H1 (cell line): ENCODE data around the gene POLDIP3. TPM values are rescaled to one million over a fixed set of nuclear protein-coding genes. Genes with fewer than 3 reads are reported as not detected.

Experiments used
- BRCA1 ChIP-seq: IDR thresholded peaks from 2 replicates; pipeline ENCODE4 v1.6.1; 2012; ENCODE audit warnings: low read depth, low read length, improper control_type of control experiment
- CHD7 ChIP-seq: fragments of 300-600 bp; sonication (generic); IDR thresholded peaks from 2 replicates; pipeline ENCODE4 v1.7.1; 2012; ENCODE audit warnings: low read length, moderate library complexity, mild to moderate bottlenecking, inconsistent platforms; ENCODE audit not compliant: insufficient replicate concordance
- GABPA ChIP-seq: IDR thresholded peaks from 2 replicates; pipeline ENCODE4 v1.6.1; 2011; ENCODE audit warnings: mild to moderate bottlenecking, low read length, moderate library complexity, borderline replicate concordance; ENCODE audit not compliant: insufficient read depth
- HDAC2 ChIP-seq, 2 experiments: fragments of 300-600 bp in 1 of 2; sonication (generic) in 1 of 2; IDR thresholded peaks; 2 replicates each; pipeline ENCODE4 v1.6.1; 2011 to 2012; ENCODE audit warnings: low read depth in 2 of 2, low read length in 2 of 2, mild to moderate bottlenecking in 2 of 2, moderate library complexity in 2 of 2, borderline replicate concordance in 1 of 2, inconsistent platforms in 1 of 2
- ZNF274 ChIP-seq: IDR thresholded peaks from 2 replicates; pipeline ENCODE4 v1.7.0; 2012; ENCODE audit warnings: low read length, borderline replicate concordance; ENCODE audit errors: extremely low read depth
- polyA plus RNA-seq, 7 experiments: library from polyadenylated mRNA; depleted of rRNA in 3 of 7; stranded (reverse) in 5 of 7; unstranded in 2 of 7; fragments of >200 nt in 5 of 7; fragments of 200-250 nt in 2 of 7; gene quantifications; 1 replicate in 5 of 7; 2 replicates in 1 of 7; 4 replicates in 1 of 7; pipeline versions ENCODE4 v1.2.1 to v1.2.3, GENCODE V29; 2011 to 2013; ENCODE audit warnings: missing spikeins in 2 of 7, mixed read lengths in 2 of 7
- total RNA-seq: library from RNA; stranded (reverse); fragmentation: NEBNext Ultra II Directional; extraction: Animal tissue kit (Norgen Biotek cat#: 25700); gene quantifications from 2 replicates; pipeline ENCODE4 v1.2.1, GENCODE V29; 2021

POLDIP3 gene
- total and polyA plus RNA-seq, 2 of the 8 experiments (the other 6 are each of a cell fraction or from before 2014, with no cell fraction given) = 43.5 to 84.6 TPM

- TF ChIP-seq ZNF274 = no peak
- no peak for TF ChIP-seq BRCA1
- TF ChIP-seq GABPA = no peak
- TF ChIP-seq CHD7 = no peak
- TF ChIP-seq HDAC2 (IDR thresholded peaks at IDR 0.05; ENCODE audit: borderline replicate concordance in 1 of 2, low read depth in 2 of 2, low read length in 2 of 2) = no peak
Measured at GRCh38 chr22:42603427-42603826, 11.3 kb downstream of the POLDIP3 start (continued).
